ENCODE results near the gene C1QTNF12. TPM values are rescaled to one million over a fixed set of nuclear protein-coding genes. Genes with fewer than 3 reads are reported as not detected.

C1QTNF12 gene
- polyA plus RNA-seq, 1 donor from 2014 or later, result 0.74 TPM

GRCh38 chr1:1259540-1259939, 13.0 kb upstream of the C1QTNF12 start:
- Histone ChIP-seq H3K27ac (ENCODE audit: low read length) (no peak overlapping the region), H3K4me3 (ENCODE audit: low read length) (no peak overlapping the region), H3K79me2 (replicated peaks; ENCODE audit: insufficient read depth, low read length) (no peaks in the 10 kb centered on the region), H3K9ac (ENCODE audit: low read length) (no peak overlapping the region), H3F3A (ENCODE audit: insufficient read depth, low read length, poor library complexity, severe bottlenecking) (no peaks in the 10 kb centered on the region), H3K9me2 (ENCODE audit: insufficient read depth, low read length) (no peaks in the 10 kb centered on the region), H2AFZ (ENCODE audit: low read depth, low read length) (no peak overlapping the region), H4K20me1 (ENCODE audit: insufficient read depth) (no peaks in the 10 kb centered on the region), H3K36me3 (ENCODE audit: insufficient read depth, low read length) (no peaks in the 10 kb centered on the region), H3K4me2 (ENCODE audit: low read length) (no peak overlapping the region), H3K9me3 (ENCODE audit: low read length) (no peaks in the 10 kb centered on the region), H3K27me3 (ENCODE audit: insufficient read depth, low read depth, low read length) (no peaks in the 10 kb centered on the region)
- no peak for TF ChIP-seq TAF1 (IDR thresholded peaks at IDR 0.05; ENCODE audit: low read depth)
- no peak for TF ChIP-seq SMC3 (conservative IDR thresholded peaks at IDR 0.05; ENCODE audit: poor library complexity)
- no peak for TF ChIP-seq RAD21 (conservative IDR thresholded peaks at IDR 0.05)
- no peak for TF ChIP-seq EP300 (conservative IDR thresholded peaks at IDR 0.05; ENCODE audit: poor library complexity, severe bottlenecking)
- no peak for TF ChIP-seq MXI1 (conservative IDR thresholded peaks at IDR 0.05; ENCODE audit: poor library complexity, severe bottlenecking)
- TF ChIP-seq EZH2 (IDR thresholded peaks at IDR 0.05; ENCODE audit: borderline replicate concordance, insufficient read depth, low read length, poor library complexity, severe bottlenecking), result no peak
- TF ChIP-seq, protein P1, sequence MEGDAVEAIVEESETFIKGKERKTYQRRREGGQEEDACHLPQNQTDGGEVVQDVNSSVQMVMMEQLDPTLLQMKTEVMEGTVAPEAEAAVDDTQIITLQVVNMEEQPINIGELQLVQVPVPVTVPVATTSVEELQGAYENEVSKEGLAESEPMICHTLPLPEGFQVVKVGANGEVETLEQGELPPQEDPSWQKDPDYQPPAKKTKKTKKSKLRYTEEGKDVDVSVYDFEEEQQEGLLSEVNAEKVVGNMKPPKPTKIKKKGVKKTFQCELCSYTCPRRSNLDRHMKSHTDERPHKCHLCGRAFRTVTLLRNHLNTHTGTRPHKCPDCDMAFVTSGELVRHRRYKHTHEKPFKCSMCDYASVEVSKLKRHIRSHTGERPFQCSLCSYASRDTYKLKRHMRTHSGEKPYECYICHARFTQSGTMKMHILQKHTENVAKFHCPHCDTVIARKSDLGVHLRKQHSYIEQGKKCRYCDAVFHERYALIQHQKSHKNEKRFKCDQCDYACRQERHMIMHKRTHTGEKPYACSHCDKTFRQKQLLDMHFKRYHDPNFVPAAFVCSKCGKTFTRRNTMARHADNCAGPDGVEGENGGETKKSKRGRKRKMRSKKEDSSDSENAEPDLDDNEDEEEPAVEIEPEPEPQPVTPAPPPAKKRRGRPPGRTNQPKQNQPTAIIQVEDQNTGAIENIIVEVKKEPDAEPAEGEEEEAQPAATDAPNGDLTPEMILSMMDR (IDR thresholded peaks at IDR 0.05; ENCODE audit: poor library complexity, severe bottlenecking), result no peak
- TF ChIP-seq POLR2AphosphoS5 (IDR thresholded peaks at IDR 0.05), result no peak
- no peak for TF ChIP-seq REST (IDR thresholded peaks at IDR 0.05; ENCODE audit: borderline replicate concordance)

DNA sequence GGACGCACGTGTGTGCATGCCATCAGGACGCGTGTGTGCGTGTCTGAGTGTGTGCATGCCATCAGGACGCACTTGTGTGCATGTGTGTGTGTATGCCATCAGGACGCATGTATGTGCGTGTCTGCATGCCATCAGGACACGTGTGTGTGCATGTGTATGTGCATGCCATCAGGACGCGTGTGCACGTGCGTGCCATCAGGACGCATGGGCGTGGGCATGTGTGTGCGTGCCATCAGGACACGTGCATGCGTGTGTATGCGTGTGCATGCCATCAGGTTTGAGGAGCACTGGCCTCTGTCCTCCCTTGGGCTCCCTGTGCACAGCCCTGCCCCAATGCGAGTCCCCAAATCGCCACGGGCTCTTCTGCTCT, 12.6 kb upstream of the C1QTNF12 start:
- no peaks in the 10 kb centered on the region for H3K27me3 ChIP-seq (ENCODE audit: insufficient read depth, low read depth, low read length)
- H3F3A ChIP-seq (ENCODE audit: insufficient read depth, low read length, poor library complexity, severe bottlenecking), result no peaks in the 10 kb centered on the region
- H3K9me2 ChIP-seq (ENCODE audit: insufficient read depth, low read length), result no peaks in the 10 kb centered on the region
- no peaks in the 10 kb centered on the region for H4K20me1 ChIP-seq (ENCODE audit: insufficient read depth)
- no peak overlapping the region for H3K4me2 ChIP-seq (ENCODE audit: low read length)
- TF ChIP-seq POLR2AphosphoS5 (IDR thresholded peaks at IDR 0.05), result no peak
- no peaks in the 10 kb centered on the region for H3K79me2 ChIP-seq (replicated peaks; ENCODE audit: insufficient read depth, low read length)
- no peak overlapping the region for H3K9ac ChIP-seq (ENCODE audit: low read length)
- no peak overlapping the region for H3K27ac ChIP-seq (ENCODE audit: low read length)
- no peak overlapping the region for H3K4me3 ChIP-seq (ENCODE audit: low read length)
- no peaks in the 10 kb centered on the region for H3K36me3 ChIP-seq (ENCODE audit: insufficient read depth, low read length)
- H3K9me3 ChIP-seq (ENCODE audit: low read length), result no peaks in the 10 kb centered on the region
- H2AFZ ChIP-seq (ENCODE audit: low read depth, low read length), result no peak overlapping the region

Measured in neural cell (in vitro differentiated cells).